Keratinocyte (primary cell): Measurements from ENCODE around the gene MCF2L2. TPM values are rescaled to one million over a fixed set of nuclear protein-coding genes. Genes with fewer than 3 reads are reported as not detected.

Source experiments
- DNase-seq: peaks from one replicate; pipeline ENCODE4 v3.0.0-alpha.2; 2011; ENCODE audit warnings: low read depth, missing footprints, low spot score
- FAIRE-seq: peaks from 2 replicates; lab custom pipeline; 2011; peaks lifted over from hg19 to GRCh38; lab: Jason Lieb, UNC
- H2AFZ ChIP-seq: 2 replicates; pipeline ENCODE4 v1.6.0; 2012; ENCODE audit warnings: low read length, control low read depth, inconsistent platforms; ENCODE audit not compliant: control insufficient read depth
- H3K27ac ChIP-seq: 2 replicates; pipeline ENCODE4 v1.5.1; 2011; ENCODE audit warnings: low read length; ENCODE audit not compliant: control insufficient read depth, insufficient read depth
- H3K27me3 ChIP-seq: 3 replicates; pipeline ENCODE4 v1.6.0; 2011; ENCODE audit warnings: low read length; ENCODE audit not compliant: control insufficient read depth, insufficient read depth; ENCODE audit errors: extremely low read depth
- H3K36me3 ChIP-seq, 2 experiments: 2 replicates in 1 of 2; 3 replicates in 1 of 2; pipeline ENCODE4 v1.5.1; 2011; ENCODE audit warnings: low read length in 2 of 2, mild to moderate bottlenecking in 1 of 2; ENCODE audit not compliant: control insufficient read depth in 2 of 2, insufficient read depth in 2 of 2; ENCODE audit errors: extremely low read depth in 1 of 2
- H3K4me1 ChIP-seq: 3 replicates; pipeline ENCODE4 v1.5.1; 2011; ENCODE audit warnings: low read length; ENCODE audit not compliant: control insufficient read depth, insufficient read depth; ENCODE audit errors: extremely low read depth
- H3K4me2 ChIP-seq: 3 replicates; pipeline ENCODE4 v1.6.0; 2011; ENCODE audit warnings: low read depth, low read length; ENCODE audit not compliant: control insufficient read depth, insufficient read depth; ENCODE audit errors: extremely low read depth
- H3K4me3 ChIP-seq, 3 experiments: fragments of 200-600 bp in 1 of 3; sonication (generic) in 1 of 3; 2 replicates in 2 of 3; 3 replicates in 1 of 3; pipeline ENCODE4 v1.5.1; 2011 to 2016; ENCODE audit warnings: low read length in 3 of 3, mild to moderate bottlenecking in 3 of 3, control low read depth in 2 of 3, inconsistent platforms in 1 of 3, low read depth in 1 of 3, mixed read lengths in 1 of 3, mixed run types in 1 of 3, moderate library complexity in 1 of 3; ENCODE audit not compliant: control insufficient read depth in 2 of 3, insufficient read depth in 2 of 3; ENCODE audit errors: extremely low read depth in 1 of 3
- H3K79me2 ChIP-seq: 2 replicates; pipeline ENCODE4 v1.6.0; 2012; ENCODE audit warnings: low read length; ENCODE audit not compliant: control insufficient read depth, insufficient read depth
- H3K9ac ChIP-seq: 3 replicates; pipeline ENCODE4 v1.6.0; 2011; ENCODE audit warnings: low read length; ENCODE audit not compliant: control insufficient read depth, insufficient read depth; ENCODE audit errors: extremely low read depth
- H3K9me1 ChIP-seq: 3 replicates; pipeline ENCODE4 v1.6.0; 2011; ENCODE audit warnings: low read length; ENCODE audit not compliant: control insufficient read depth, insufficient read depth; ENCODE audit errors: extremely low read depth
- H3K9me3 ChIP-seq: 2 replicates; pipeline ENCODE4 v1.5.1; 2012; ENCODE audit warnings: low read depth, low read length; ENCODE audit not compliant: control insufficient read depth
- H4K20me1 ChIP-seq: 3 replicates; pipeline ENCODE4 v1.6.0; 2011; ENCODE audit warnings: low read length; ENCODE audit not compliant: control insufficient read depth, insufficient read depth; ENCODE audit errors: extremely low read depth
- CTCF ChIP-seq, 3 experiments: IDR thresholded peaks in 1 of 3; conservative IDR thresholded peaks in 1 of 3; optimal IDR thresholded peaks in 1 of 3; 2 replicates in 2 of 3; 3 replicates in 1 of 3; pipeline versions ENCODE3 to v1.5.1; 2011; ENCODE audit warnings: low read length in 3 of 3, mild to moderate bottlenecking in 3 of 3, moderate library complexity in 2 of 3, control low read depth in 1 of 3, inconsistent platforms in 1 of 3; ENCODE audit not compliant: insufficient read depth in 2 of 3; ENCODE audit errors: extremely low read depth in 1 of 3
- EZH2 ChIP-seq: IDR thresholded peaks from one replicate; pipeline ENCODE4 v1.6.1; 2012; ENCODE audit warnings: inconsistent platforms, mild to moderate bottlenecking, low read length, moderate library complexity
- dilution Hi-C: fragments of 300-500 bp; cut with MboI; formaldehyde crosslinking; loops from one replicate; pipeline ENCODE4 v1.7.0; 2020; ENCODE audit warnings: low sequenced_read_pairs; ENCODE audit not compliant: extremely low pct_ligation_motif_present
- polyA plus RNA-seq, 5 experiments: library from polyadenylated mRNA; depleted of rRNA in 3 of 5; stranded (reverse) in 3 of 5; stranded (forward) in 1 of 5; unstranded in 1 of 5; fragments of >200 nt; gene quantifications; 1 replicate in 1 of 5; 2 replicates in 3 of 5; 3 replicates in 1 of 5; pipeline versions ENCODE4 v1.2.1 to v1.2.3, GENCODE V29; 2011 to 2012; ENCODE audit warnings: missing spikeins in 2 of 5, low read depth in 1 of 5, low replicate concordance in 1 of 5

MCF2L2 gene
- polyA plus RNA-seq, 1 donor (not counting 4 experiments of a cell fraction or from before 2014, with no cell fraction given) = 0.26 TPM

GRCh38 chr3:183359036-183359435, 69.4 kb downstream of the MCF2L2 start:
- DNase-seq (no peak), FAIRE-seq (peak; percentile 26)
- dilution Hi-C loops = no loop called here

GRCh38 chr3:183357564-183358079, 70.8 kb downstream of the MCF2L2 start:
- Histone ChIP-seq H3K9ac (no peak overlapping the region), H3K4me3 (no peak overlapping the region), H3K36me3 (no peaks in the 10 kb centered on the region), H3K27me3 (no peaks in the 10 kb centered on the region), H3K27ac (no peak overlapping the region), H3K9me3 (no peaks in the 10 kb centered on the region), H3K79me2 (no peaks in the 10 kb centered on the region), H3K9me1 (no peaks in the 10 kb centered on the region), H3K4me1 (peaks cover 3% of the 10 kb centered on the region), H2AFZ (no peak overlapping the region), H3K4me2 (no peak overlapping the region), H4K20me1 (no peaks in the 10 kb centered on the region)
- FAIRE-seq = no peak
- dilution Hi-C loops = no loop called here
- TF ChIP-seq CTCF (optimal IDR thresholded peaks at IDR 0.05 in 1 of 3, IDR thresholded peaks at IDR 0.05 in 1 of 3, conservative IDR thresholded peaks at IDR 0.05 in 1 of 3; ENCODE audit: extremely low read depth in 1 of 3, insufficient read depth in 2 of 3, low read length in 3 of 3) = no peak
- TF ChIP-seq EZH2 = no peak
- no peak for DNase-seq

More at GRCh38 chr3:183359036-183359435, 69.4 kb downstream of the MCF2L2 start:
- TF ChIP-seq CTCF (optimal IDR thresholded peaks at IDR 0.05 in 1 of 3, IDR thresholded peaks at IDR 0.05 in 1 of 3, conservative IDR thresholded peaks at IDR 0.05 in 1 of 3; ENCODE audit: extremely low read depth in 1 of 3, insufficient read depth in 2 of 3, low read length in 3 of 3) (no peak), EZH2 (no peak)
- Histone ChIP-seq H3K4me2 (no peak overlapping the region), H3K27ac (no peak overlapping the region), H3K4me3 (no peak overlapping the region), H3K79me2 (no peaks in the 10 kb centered on the region), H3K9me3 (no peaks in the 10 kb centered on the region), H3K4me1 (peaks cover 3% of the 10 kb centered on the region), H3K36me3 (no peaks in the 10 kb centered on the region), H3K27me3 (no peaks in the 10 kb centered on the region), H4K20me1 (no peaks in the 10 kb centered on the region), H2AFZ (no peak overlapping the region), H3K9me1 (no peaks in the 10 kb centered on the region), H3K9ac (no peak overlapping the region)
